ENCODE measurements around the gene PODXL. TPM values are rescaled to one million over a fixed set of nuclear protein-coding genes. Genes with fewer than 3 reads are reported as not detected.

The PODXL gene
- total RNA-seq, 4 donors from 2014 or later = 24.5 to 40.3 (median 31.3) TPM

GRCh38 chr7:131544449-131545301, 11.8 kb downstream of the PODXL start:
- Histone ChIP-seq H3K9me3 (no peaks in the 10 kb centered on the region), H3K27me3 (no peaks in the 10 kb centered on the region), H3K4me1 (peaks cover 25 to 42% (median 32%) of the 10 kb centered on the region in 4 donors), H3K4me3 (no peak overlapping the region), H3K36me3 (peaks cover 0 to 8% (median 0%) of the 10 kb centered on the region in 4 donors), H3K27ac (replicated peaks in 1 of 4) (peak overlapping the region in 2 of 4 donors; percentile 45 to 53)
- no peak for DNase-seq (ENCODE audit: extremely low spot score)
- TF ChIP-seq POLR2AphosphoS5 (IDR thresholded peaks at IDR 0.05) = no peak
- TF ChIP-seq, protein P1, sequence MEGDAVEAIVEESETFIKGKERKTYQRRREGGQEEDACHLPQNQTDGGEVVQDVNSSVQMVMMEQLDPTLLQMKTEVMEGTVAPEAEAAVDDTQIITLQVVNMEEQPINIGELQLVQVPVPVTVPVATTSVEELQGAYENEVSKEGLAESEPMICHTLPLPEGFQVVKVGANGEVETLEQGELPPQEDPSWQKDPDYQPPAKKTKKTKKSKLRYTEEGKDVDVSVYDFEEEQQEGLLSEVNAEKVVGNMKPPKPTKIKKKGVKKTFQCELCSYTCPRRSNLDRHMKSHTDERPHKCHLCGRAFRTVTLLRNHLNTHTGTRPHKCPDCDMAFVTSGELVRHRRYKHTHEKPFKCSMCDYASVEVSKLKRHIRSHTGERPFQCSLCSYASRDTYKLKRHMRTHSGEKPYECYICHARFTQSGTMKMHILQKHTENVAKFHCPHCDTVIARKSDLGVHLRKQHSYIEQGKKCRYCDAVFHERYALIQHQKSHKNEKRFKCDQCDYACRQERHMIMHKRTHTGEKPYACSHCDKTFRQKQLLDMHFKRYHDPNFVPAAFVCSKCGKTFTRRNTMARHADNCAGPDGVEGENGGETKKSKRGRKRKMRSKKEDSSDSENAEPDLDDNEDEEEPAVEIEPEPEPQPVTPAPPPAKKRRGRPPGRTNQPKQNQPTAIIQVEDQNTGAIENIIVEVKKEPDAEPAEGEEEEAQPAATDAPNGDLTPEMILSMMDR (IDR thresholded peaks at IDR 0.05) = no peak
- TF ChIP-seq EP300 (IDR thresholded peaks at IDR 0.05) = no peak
- TF ChIP-seq POLR2A (IDR thresholded peaks at IDR 0.05; ENCODE audit: low read depth) = no peak
- intact Hi-C loops (cut with DNase I) = no loop called here
- 76% methylated on average over 6 of the region's 16 CpGs for WGBS

GRCh38 chr7:131544021-131544420, 12.4 kb downstream of the PODXL start:
- no peaks in the 10 kb centered on the region for H3K9me3 ChIP-seq
- peaks cover 25 to 46% (median 36%) of the 10 kb centered on the region in 4 donors for H3K4me1 ChIP-seq
- WGBS = 100% methylated on average over 3 of the region's 3 CpGs
- DNase-seq (ENCODE audit: extremely low spot score) = no peak
- no peak overlapping the region for H3K4me3 ChIP-seq
- H3K27me3 ChIP-seq = no peaks in the 10 kb centered on the region
- H3K27ac ChIP-seq (replicated peaks in 1 of 4) = peak overlapping the region in 2 of 4 donors; percentile 45 to 53
- no peak for TF ChIP-seq POLR2A (IDR thresholded peaks at IDR 0.05; ENCODE audit: low read depth)
- no peak for TF ChIP-seq POLR2AphosphoS5 (IDR thresholded peaks at IDR 0.05)
- intact Hi-C loops (cut with DNase I) = no loop called here
- peaks cover 0 to 4% (median 0%) of the 10 kb centered on the region in 4 donors for H3K36me3 ChIP-seq

DNA sequence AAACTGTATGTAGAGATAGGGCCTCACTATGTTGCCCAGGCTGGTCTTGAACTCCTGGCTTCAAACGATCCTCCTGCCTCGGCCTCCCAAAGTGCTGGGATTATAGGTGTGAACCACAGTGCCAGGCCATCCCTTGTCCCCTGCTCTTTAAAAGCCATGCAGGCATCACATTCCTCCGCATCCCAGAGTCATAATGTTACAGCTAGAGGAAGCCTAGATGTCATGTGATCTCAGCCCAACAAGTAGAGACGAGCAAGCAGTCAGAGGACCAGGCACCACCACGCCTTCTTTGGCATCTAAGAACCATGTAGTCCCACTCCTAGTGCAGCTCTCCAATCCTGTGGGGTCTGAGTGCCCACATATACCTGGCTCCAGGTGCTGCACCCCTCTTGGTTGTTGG, 13.1 kb downstream of the PODXL start:
- intact Hi-C loops (cut with DNase I) = no loop called here
- Histone ChIP-seq H3K27ac (replicated peaks in 1 of 4) (peak overlapping the region in 1 of 4 donors; percentile 51), H3K4me1 (peaks cover 31 to 53% (median 42%) of the 10 kb centered on the region in 4 donors)

DNA sequence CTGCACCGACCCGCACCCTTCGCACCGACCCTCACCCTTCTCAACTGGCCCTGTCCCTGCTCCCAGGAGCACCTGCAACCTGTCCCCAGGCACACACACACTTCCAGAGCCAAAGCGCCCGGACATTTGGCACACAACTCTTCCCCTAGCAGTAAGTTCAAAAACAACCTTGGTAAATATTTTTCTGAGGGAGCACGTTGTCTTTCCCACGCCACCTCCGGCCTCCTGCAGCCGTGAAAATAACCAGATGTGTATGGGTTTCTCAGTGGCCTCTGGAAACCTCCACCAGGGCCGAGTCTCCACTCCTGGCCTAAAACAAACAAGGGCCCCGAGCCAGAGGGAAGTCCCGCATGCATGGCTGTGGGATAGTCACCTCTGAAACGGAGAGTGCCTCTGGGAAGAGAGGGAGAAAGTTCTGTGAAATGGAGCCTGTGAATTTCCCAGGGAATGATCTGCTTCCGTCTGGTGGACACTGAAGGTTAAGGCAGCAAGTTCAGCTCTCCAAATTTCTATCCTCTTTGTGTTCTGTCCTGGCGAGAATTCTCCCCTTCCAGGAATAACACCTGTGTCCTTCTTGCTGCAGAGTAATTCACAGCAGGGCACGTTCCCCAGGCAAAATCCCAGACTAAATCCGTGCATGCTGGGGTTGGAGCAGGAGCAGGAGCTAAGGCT, 15.8 kb downstream of the PODXL start:
- TF ChIP-seq, protein P1 (IDR thresholded peaks at IDR 0.05) = peak in 1 of 3 experiments; percentile 33
- TF ChIP-seq POLR2AphosphoS5 (IDR thresholded peaks at IDR 0.05) (no peak), POLR2A (IDR thresholded peaks at IDR 0.05; ENCODE audit: low read depth) (no peak)
- Histone ChIP-seq H3K27me3 (no peaks in the 10 kb centered on the region), H3K27ac (replicated peaks in 1 of 4) (peak overlapping the region; percentile 43 to 69 (median 62)), H3K36me3 (no peaks in the 10 kb centered on the region), H3K4me1 (peaks cover 27 to 62% (median 43%) of the 10 kb centered on the region in 4 donors), H3K9me3 (no peaks in the 10 kb centered on the region), H3K4me3 (no peak overlapping the region)
- 44% methylated on average over 13 of the region's 18 CpGs for WGBS
- intact Hi-C loops (cut with DNase I) = no loop called here
- no peak for DNase-seq (ENCODE audit: extremely low spot score)

More for the DNA sequence above, 13.1 kb downstream of the PODXL start:
- no peak for DNase-seq (ENCODE audit: extremely low spot score)
- no peaks in the 10 kb centered on the region for H3K27me3 ChIP-seq
- no peaks in the 10 kb centered on the region for H3K9me3 ChIP-seq
- 82% methylated on average over 5 of the region's 5 CpGs for WGBS
- no peaks in the 10 kb centered on the region for H3K36me3 ChIP-seq
- no peak overlapping the region for H3K4me3 ChIP-seq
- TF ChIP-seq, protein P1 (IDR thresholded peaks at IDR 0.05) = no peak
- TF ChIP-seq POLR2AphosphoS5 (IDR thresholded peaks at IDR 0.05) (no peak), POLR2A (IDR thresholded peaks at IDR 0.05; ENCODE audit: low read depth) (no peak), EP300 (IDR thresholded peaks at IDR 0.05) (no peak)

DNA sequence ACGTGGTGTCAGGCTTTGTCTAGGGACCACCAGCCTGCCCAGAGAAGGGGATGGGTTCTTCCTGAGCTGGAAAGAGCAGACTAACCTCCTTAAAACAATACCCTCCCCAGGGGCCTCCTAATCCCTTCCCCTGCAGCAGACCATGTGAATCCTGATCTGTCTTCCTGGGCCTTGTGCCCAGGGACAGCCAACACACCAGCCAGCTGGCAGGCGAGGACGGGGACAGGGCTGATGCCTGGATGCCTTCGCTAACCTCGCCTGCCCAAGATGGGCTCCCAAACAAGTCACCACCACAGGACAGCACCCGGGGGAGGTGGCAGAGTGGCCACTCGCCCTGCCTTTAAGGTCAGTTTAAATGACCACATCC, 17.6 kb downstream of the PODXL start:
- Histone ChIP-seq H3K36me3 (no peaks in the 10 kb centered on the region), H3K4me3 (no peak overlapping the region), H3K27me3 (no peaks in the 10 kb centered on the region), H3K4me1 (peaks cover 27 to 67% (median 38%) of the 10 kb centered on the region in 4 donors), H3K9me3 (no peaks in the 10 kb centered on the region), H3K27ac (replicated peaks in 1 of 4) (peak overlapping the region in 2 of 4 donors; percentile 32 to 50)
- WGBS = 66% methylated on average over 6 of the region's 7 CpGs
- DNase-seq (ENCODE audit: extremely low spot score) = no peak
- no peak for TF ChIP-seq POLR2A (IDR thresholded peaks at IDR 0.05; ENCODE audit: low read depth)
- TF ChIP-seq EP300 (IDR thresholded peaks at IDR 0.05) = no peak
- TF ChIP-seq POLR2AphosphoS5 (IDR thresholded peaks at IDR 0.05) = no peak
- TF ChIP-seq, protein P1 (IDR thresholded peaks at IDR 0.05) = no peak
- intact Hi-C loops (cut with DNase I) = no loop called here

All from esophagus muscularis mucosa (tissue), 4 donors.